Jurkat, Clone E6-1 (cell line): ENCODE results near the gene ADCY5. TPM values are rescaled to one million over a fixed set of nuclear protein-coding genes. Genes with fewer than 3 reads are reported as not detected.
A peak's percentile ranks its signal among the peaks of the same experiment; 100 is the strongest.
"Not testable (repeated sequence)": the region's sequence is repeated elsewhere in the genome, so short reads cannot be mapped to it uniquely, and the experiment has no call there.

Experiments used
- DNase-seq: peaks from one replicate; pipeline ENCODE4 v3.0.0-alpha.2; 2011; ENCODE audit warnings: low read depth, low spot score
- H3K4me3 ChIP-seq: 2 replicates; pipeline ENCODE4 v1.5.1; 2011; ENCODE audit warnings: mild to moderate bottlenecking, low read length, control low read depth, moderate library complexity
- polyA plus RNA-seq: library from polyadenylated mRNA; unstranded; fragments of >200 nt; gene quantifications from one replicate; pipeline ENCODE4 v1.2.1, GENCODE V29; 2012; ENCODE audit warnings: missing spikeins; ENCODE audit not compliant: insufficient read length, insufficient read depth

The ADCY5 gene
- polyA plus RNA-seq, result 0.28 TPM

GRCh38 chr3:123448536-123449101 is at the start of gene ADCY5:
Gene ADCY5, minus strand, starts transcription at chr3:123449090. Its CDS starts 545 bp downstream, at chr3:123448545.
- no peak for DNase-seq
- no peak within 1 kb of the TSS for H3K4me3 ChIP-seq

GRCh38 chr3:123493912-123494311 is 45.0 kb upstream of the ADCY5 start:
- no peak for DNase-seq
- H3K4me3 ChIP-seq, result no peak overlapping the region

DNA sequence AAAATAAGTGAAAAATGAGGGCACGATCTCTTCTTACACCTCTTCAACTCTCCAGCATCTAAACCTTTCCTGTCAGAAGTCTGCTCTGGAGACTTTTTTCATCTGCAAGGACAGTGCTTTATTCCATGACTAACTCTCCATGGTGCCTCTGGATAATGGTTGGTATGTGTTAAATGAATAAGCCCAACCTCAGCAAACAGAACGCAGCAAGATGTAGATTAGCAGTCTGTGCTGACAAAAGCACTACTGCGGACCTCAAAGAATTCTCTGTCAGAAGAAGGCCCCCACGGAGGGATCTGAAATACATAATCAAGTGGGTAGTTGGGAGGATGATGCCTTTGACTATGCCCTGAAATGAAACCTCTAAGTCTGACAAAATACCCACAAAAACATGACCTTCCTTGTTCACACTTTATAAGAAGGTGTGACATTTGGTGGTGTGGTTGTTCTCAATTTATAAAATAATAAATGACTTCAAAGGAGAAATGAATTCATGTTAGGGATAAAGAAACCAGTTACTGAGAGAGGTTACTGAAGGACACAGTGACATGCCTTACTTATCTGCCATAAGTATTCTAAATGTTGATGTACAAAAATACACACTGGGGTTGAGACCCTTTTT is 43.2 kb upstream of the ADCY5 start:
- H3K4me3 ChIP-seq, result no peak overlapping the region
- no peak for DNase-seq

GRCh38 chr3:123489400-123490004 is 40.6 kb upstream of the ADCY5 start:
- DNase-seq, result peak; percentile 27
- no peak overlapping the region for H3K4me3 ChIP-seq

DNA sequence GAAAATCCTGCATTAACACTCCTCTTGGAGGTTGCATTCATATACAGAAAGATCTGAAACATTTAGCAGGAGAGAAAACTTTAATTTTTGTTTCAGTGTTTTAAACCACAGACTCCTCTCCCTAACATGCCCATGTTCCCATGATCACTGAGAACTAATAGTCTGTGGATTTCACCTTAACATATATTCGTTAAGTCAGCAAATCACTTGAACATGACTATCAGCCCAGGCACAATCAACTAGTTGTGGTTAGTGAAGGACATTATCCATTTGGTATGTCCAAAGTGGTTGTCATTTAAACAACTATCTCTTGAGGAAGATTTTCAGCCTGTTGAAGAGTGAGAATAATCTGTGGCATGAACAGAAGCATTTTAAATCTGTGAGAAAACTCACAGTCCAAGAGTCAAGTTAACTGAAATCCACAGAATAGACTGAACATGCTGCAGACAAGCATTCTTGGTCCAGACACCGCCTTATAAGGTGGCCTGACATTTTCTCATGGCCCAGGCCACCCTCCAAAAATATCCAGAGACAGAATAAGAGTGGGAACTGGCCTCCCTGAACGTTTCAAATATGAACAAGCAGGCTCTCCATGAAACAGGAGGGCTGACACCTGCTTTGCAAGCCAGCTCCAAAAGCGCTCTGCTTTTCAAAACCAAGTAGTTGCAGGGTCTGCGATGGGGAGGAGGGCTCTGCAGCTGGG is 39.9 kb upstream of the ADCY5 start:
- no peak overlapping the region for H3K4me3 ChIP-seq
- no peak for DNase-seq

DNA sequence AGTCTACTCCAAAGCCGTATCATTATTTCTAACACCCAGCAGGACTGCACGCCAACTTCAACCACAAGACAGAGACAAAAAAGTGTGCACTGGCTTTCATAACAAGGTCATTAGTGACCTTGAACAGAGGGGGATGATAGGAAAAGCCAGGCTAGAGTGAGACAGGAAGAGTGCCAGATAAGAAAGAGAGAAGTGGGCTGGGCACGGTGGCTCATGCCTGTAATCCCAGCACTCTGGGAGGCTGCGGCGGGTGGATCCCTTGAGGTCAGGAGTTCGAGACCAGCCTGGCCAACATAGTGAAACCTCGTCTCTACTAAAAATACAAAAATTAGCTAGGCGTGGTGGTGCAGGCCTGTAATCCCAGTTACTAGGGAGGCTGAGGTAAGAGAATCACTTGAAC is 38.2 kb upstream of the ADCY5 start:
- DNase-seq, H3K4me3 ChIP-seq: not testable (repeated sequence)

- no peak for DNase-seq
- no peak overlapping the region for H3K4me3 ChIP-seq
Observed at GRCh38 chr3:123486460-123486859, 37.6 kb upstream of the ADCY5 start.

DNA sequence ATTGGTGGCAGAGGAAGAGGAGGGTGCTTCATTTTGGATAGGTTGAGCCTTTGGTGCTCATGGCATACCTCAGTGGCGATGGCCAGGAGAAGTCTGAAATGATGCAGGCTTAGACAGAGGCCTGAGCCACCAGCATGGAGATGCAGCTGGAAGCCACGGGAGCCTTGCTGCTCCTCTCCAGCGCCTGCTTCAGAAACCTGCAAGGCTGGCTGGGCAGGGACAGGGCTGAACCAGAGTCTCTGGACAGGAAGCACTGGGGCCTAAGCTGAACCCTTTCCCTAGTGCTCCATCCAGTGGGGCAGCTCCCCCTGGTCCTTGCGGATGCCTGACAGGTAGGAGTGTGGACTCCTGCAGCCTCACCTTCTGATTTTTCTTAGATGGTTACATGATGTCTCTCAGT is 36.7 kb upstream of the ADCY5 start:
- DNase-seq, result no peak
- H3K4me3 ChIP-seq, result no peak overlapping the region

DNA sequence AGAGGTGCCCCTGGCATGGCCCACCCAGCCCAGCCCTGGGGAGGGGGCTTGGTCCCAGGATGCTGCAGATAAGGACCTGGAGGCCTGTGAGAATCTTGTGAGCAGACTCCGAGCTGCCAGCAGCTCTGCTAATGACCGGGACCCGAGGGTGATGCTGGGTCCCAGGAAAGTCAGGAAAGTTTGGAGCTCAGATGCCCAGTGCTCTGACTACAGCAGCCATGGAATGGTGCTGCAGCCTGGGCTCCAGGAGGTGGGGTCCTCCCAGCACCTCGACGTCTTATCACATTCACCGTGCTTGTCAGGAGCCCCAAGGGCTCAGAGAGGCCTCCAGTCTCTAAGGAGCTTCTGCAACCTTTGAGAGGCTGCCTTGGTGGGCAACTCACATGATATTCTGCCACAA is 34.3 kb upstream of the ADCY5 start:
- no peak for DNase-seq
- no peak overlapping the region for H3K4me3 ChIP-seq

DNA sequence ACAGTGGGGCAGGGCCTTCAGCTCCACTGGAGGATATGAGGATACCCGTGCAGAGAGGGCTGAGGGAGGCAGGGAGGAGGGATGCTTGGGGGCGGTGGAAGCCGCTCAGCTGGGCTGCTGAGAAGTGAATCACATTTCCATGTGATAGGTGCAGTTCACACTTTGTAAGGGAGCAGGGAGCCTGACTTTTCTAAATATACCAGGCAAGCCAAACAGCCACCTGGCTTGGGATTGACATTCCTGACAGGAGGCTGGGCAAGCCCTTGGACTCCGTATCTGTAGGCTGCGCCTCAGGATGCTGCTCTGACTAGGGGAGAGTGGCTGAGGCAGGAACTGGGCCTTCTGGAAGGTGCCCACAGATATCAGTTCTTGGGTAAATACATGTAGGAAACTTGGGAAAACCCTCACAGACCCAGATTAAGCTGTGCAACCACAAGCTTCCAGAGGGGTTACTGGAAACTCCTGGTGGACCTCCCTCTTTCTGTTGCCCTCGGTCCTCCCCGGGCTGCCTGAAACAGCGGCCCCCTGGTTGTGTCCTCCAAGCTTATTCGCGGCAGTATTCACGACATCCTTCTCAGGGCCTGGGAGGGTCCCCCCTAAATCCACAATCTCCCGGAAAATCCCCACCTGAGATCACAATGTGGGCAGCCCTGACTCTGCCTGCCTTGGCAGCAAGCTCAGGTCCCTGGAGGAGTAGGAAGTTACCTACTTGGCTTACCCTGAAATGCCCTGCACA is 33.0 kb upstream of the ADCY5 start:
- no peak overlapping the region for H3K4me3 ChIP-seq
- DNase-seq, result no peak

- no peak for DNase-seq
- no peak overlapping the region for H3K4me3 ChIP-seq
Observed at GRCh38 chr3:123481071-123481470, 32.2 kb upstream of the ADCY5 start.

GRCh38 chr3:123480428-123480827 is 31.5 kb upstream of the ADCY5 start:
- no peak for DNase-seq

GRCh38 chr3:123479891-123480290 is 31.0 kb upstream of the ADCY5 start:
- H3K4me3 ChIP-seq, result no peak overlapping the region
- DNase-seq, result no peak

More at GRCh38 chr3:123480428-123480827, 31.5 kb upstream of the ADCY5 start:
- no peak overlapping the region for H3K4me3 ChIP-seq

GRCh38 chr3:123478314-123478713 is 29.4 kb upstream of the ADCY5 start:
- no peak for DNase-seq
- no peak overlapping the region for H3K4me3 ChIP-seq

DNA sequence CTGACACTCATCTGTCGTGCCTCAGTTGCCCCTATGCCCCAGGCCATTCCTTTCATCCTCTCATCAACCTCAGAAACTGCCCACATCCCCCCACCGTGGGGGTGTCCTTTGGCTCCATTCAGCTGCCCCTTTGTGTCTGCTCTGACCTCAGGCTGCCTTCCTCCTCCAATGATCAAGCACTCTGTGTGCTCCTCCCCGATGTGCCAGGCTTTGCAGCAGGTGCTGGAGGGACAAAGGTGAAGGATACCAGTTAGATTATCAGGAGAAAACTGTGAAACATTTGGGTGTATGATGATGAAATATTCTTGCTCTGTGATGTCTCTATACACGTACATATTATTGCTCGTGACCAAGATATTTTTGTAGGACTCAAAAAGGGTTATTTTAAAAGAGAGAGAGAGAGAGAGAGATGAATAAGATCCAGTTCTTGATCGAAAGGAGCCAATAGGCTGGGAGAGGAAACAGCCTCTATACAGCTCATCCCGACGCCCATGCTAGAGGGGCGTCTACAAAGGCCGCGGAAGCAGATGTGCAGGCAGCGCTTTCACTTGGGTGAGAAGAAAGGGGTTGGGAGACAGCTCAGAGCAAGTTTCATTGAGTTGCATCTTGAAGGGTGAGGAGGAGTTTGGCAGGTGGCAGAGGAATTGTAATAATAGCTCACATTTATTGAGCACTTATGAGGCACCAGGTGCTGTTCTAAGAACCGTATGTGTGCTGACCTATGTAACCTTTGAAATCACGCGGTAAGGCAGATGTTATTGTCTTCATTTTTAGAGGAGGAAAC is 28.3 kb upstream of the ADCY5 start:
- no peak for DNase-seq
- H3K4me3 ChIP-seq, result no peak overlapping the region

DNA sequence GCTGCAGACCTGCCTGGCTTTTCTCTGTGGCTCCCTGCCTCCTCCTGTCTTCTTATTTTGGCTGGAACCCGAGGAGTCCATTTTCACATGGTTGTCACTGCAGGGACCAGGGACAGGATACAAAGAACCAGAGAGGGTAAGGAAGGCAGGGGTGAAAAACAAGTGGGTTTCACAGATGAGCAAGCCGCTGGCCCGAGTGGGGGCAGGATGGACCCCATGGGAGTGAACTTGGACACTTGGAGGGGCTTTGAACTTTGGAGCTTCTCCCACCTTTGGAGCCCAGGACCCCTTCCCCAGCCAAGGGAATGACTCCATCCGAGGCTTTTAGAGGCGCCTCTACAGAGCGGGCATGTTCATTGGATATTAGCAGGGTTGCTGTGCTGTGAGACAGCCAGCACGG is 26.9 kb upstream of the ADCY5 start:
- H3K4me3 ChIP-seq, result no peak overlapping the region
- DNase-seq, result no peak

- no peak overlapping the region for H3K4me3 ChIP-seq
- no peak for DNase-seq
Observed at GRCh38 chr3:123471106-123471505, 22.2 kb upstream of the ADCY5 start.

DNA sequence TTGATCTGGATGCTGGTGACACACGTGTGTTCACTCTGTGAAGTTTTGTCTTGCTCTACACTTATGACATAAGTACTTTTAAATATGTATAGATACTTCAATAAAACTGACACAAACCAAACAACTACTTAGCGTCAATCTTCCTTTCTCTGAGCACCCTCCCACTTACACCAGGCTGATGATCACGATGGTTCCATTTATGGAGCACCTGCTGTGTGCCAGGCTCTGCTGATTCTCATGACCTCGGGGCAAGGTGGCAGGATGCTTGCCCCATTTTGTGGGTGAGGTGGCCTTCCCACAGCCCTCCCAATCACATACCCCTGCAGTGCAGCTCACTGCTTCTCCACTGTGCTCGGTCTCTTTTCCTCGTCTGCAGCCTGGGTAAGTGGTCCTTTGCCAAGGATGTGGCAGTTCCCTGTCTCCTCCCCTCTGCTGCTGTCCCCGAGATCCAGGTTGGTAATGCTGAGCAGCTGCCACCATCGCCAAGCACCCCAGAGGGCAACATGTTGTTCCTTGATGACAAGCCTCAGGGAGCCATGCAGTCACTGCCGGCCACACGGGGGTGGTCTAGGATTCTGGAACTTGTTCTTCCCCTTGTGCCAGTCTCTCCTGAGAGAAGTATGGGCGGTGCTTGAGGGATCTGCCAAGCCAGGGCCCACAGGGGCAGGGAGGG is 20.6 kb upstream of the ADCY5 start:
- DNase-seq, result peak; percentile 7

More for the DNA sequence above, 20.6 kb upstream of the ADCY5 start:
- H3K4me3 ChIP-seq, result no peak overlapping the region
